NCI-H2196 (cell line): Measurements from ENCODE around the gene OR2C3.
"Not testable (repeated sequence)": the region's sequence is repeated elsewhere in the genome, so short reads cannot be mapped to it uniquely, and the experiment has no call there.

ENCODE experiments used
- DNase-seq: peaks from one replicate; lab custom pipeline; 2025; ENCODE audit not compliant: unreplicated experiment; lab: John Stamatoyannopoulos, UW

OR2C3 gene

GRCh38 chr1:247536340-247536739, at the start of gene OR2C3:
TSS of gene OR2C3 (minus strand) at chr1:247536440. CDS start at chr1:247532511, 3,929 bp downstream.
- no peak for DNase-seq

GRCh38 chr1:247578946-247579460, 42.8 kb upstream of the OR2C3 start:
- no peak for DNase-seq

GRCh38 chr1:247576514-247576913, 40.3 kb upstream of the OR2C3 start:
- peak; percentile 0 for DNase-seq

- DNase-seq = no peak
Observed at GRCh38 chr1:247574664-247575063, 38.4 kb upstream of the OR2C3 start.

GRCh38 chr1:247574236-247574635, 38.0 kb upstream of the OR2C3 start:
- no peak for DNase-seq

GRCh38 chr1:247562198-247562597, 26.0 kb upstream of the OR2C3 start:
- DNase-seq = no peak

- no peak for DNase-seq
Observed at GRCh38 chr1:247561711-247562110, 25.5 kb upstream of the OR2C3 start.

- DNase-seq = no peak
Observed at GRCh38 chr1:247557926-247558674, 21.9 kb upstream of the OR2C3 start.

- no peak for DNase-seq
Observed at GRCh38 chr1:247552231-247552630, 16.0 kb upstream of the OR2C3 start.

GRCh38 chr1:247551721-247552120, 15.5 kb upstream of the OR2C3 start:
- no peak for DNase-seq

- no peak for DNase-seq
Observed at GRCh38 chr1:247548769-247549182, 12.5 kb upstream of the OR2C3 start, which contains the start of gene GCSAML. TSS of gene GCSAML (plus strand) at chr1:247549134. CDS start at chr1:247549192, 58 bp downstream.

- DNase-seq = no peak
Observed at GRCh38 chr1:247548092-247548491, 11.9 kb upstream of the OR2C3 start.

GRCh38 chr1:247542811-247543210, 6.6 kb upstream of the OR2C3 start:
- DNase-seq = no peak

GRCh38 chr1:247540581-247540980, 4.3 kb upstream of the OR2C3 start:
- DNase-seq = no peak

- no peak for DNase-seq
Observed at GRCh38 chr1:247539215-247539614, 3.0 kb upstream of the OR2C3 start.

GRCh38 chr1:247538561-247538960, 2.3 kb upstream of the OR2C3 start:
- no peak for DNase-seq

- DNase-seq = no peak
Observed at GRCh38 chr1:247535402-247535801, 838 bp downstream of the OR2C3 start.

GRCh38 chr1:247531937-247532336, 4.3 kb downstream of the OR2C3 start:
- no peak for DNase-seq

- no peak for DNase-seq
Observed at GRCh38 chr1:247530785-247531184, 5.5 kb downstream of the OR2C3 start.

GRCh38 chr1:247529771-247530355, 6.4 kb downstream of the OR2C3 start:
- no peak for DNase-seq

- DNase-seq = no peak
Observed at GRCh38 chr1:247528812-247529474, 7.3 kb downstream of the OR2C3 start.

- not testable (repeated sequence) for DNase-seq
Observed at GRCh38 chr1:247521886-247522285, 14.4 kb downstream of the OR2C3 start.
